Activated CD4-positive, alpha-beta T cell treated with anti-CD3 and anti-CD28 coated beads, Interleukin-2, amount 10 ng/mL, durations not matched to agents 24 days and 14 days (primary cell): Measurements from ENCODE around the gene SELENOT. TPM values are rescaled to one million over a fixed set of nuclear protein-coding genes. Genes with fewer than 3 reads are reported as not detected.

Source experiments
- DNase-seq: peaks from one replicate; pipeline ENCODE4 v3.0.0; 2022
- H3K27ac Mint-ChIP-seq: one replicate; pipeline ENCODE4 v1.8.0; 2022; ENCODE audit warnings: mild to moderate bottlenecking, mixed read lengths
- H3K27me3 Mint-ChIP-seq: one replicate; pipeline ENCODE4 v1.8.0; 2022; ENCODE audit warnings: mixed read lengths
- H3K36me3 Mint-ChIP-seq: one replicate; pipeline ENCODE4 v1.8.0; 2022; ENCODE audit warnings: low read depth, mild to moderate bottlenecking, mixed read lengths
- H3K4me1 Mint-ChIP-seq: one replicate; pipeline ENCODE4 v1.8.0; 2021; ENCODE audit warnings: mixed read lengths
- H3K4me3 Mint-ChIP-seq: one replicate; pipeline ENCODE4 v1.8.0; 2022; ENCODE audit warnings: mild to moderate bottlenecking, moderate library complexity, mixed read lengths
- H3K9me3 Mint-ChIP-seq: one replicate; pipeline ENCODE4 v1.8.0; 2021; ENCODE audit warnings: mixed read lengths
- intact Hi-C: fragments of 100-400 bp; cut with micrococcal nuclease; formaldehyde crosslinking; loops from one replicate; pipeline ENCODE4 v1.15.1; 2023
- total RNA-seq: library from RNA; stranded (reverse); gene quantifications from 2 replicates; pipeline ENCODE4 v1.2.3, GENCODE V29; 2022

The SELENOT gene, protein sequence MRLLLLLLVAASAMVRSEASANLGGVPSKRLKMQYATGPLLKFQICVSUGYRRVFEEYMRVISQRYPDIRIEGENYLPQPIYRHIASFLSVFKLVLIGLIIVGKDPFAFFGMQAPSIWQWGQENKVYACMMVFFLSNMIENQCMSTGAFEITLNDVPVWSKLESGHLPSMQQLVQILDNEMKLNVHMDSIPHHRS
- total RNA-seq = 127 and 135 TPM in 2 replicates

DNA sequence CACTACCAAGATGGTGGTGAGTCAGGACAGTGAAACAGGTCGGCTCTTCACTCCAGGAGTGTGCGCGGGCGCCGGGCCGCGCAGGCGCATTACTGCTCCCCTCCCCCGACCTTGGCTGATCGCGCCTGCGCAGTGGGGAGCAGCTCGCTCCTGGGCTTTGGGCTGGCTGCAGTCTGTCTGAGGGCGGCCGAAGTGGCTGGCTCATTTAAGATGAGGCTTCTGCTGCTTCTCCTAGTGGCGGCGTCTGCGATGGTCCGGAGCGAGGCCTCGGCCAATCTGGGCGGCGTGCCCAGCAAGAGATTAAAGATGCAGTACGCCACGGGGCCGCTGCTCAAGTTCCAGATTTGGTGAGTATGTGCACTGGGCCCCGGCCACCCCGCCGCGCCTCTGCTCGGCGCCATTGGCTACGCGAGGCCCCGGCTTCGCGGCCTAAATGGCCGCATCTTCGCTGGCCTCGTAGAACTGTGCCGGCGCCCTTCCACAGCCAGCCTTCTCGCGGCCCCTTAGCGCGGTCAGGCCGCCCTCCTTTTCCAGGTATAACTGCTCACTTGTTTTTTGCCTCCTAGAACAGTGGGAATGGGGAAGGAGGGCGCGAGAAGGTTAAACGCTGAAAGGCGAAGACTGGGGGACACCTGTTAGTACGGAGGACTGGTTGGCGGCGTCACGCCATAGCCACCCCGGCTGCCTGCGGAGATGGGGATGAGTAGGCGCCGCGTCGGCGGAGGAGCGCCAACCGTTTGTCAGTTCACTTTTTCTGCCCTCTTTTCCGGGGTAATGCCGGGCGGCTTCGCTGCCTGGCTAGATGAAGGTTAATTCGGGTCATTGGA, at the start of gene SELENOT:
Gene SELENOT, plus strand, starts transcription at position 169 of the 827 bp plus-strand sequence. Its CDS starts 42 bp downstream, at position 211.
- H3K4me3 Mint-ChIP-seq = peak within 1 kb of the TSS; percentile 98
- DNase-seq = peak; percentile 99
- peaks cover 41% of the 10 kb centered on the region for H3K36me3 Mint-ChIP-seq
- H3K4me1 Mint-ChIP-seq = peaks cover 50% of the 10 kb centered on the region
- intact Hi-C loops = loop anchor here (1.0 to 5.0 kb wide), 9 partner anchors 11 to 599 kb away; partner anchors contain the start of genes EIF2A, ERICH6, GPR171 and SERP1
- no peaks in the 10 kb centered on the region for H3K9me3 Mint-ChIP-seq
- H3K27me3 Mint-ChIP-seq = no peaks in the 10 kb centered on the region
- peak within 1 kb of the TSS; percentile 99 for H3K27ac Mint-ChIP-seq

GRCh38 chr3:150555859-150556436, 47.2 kb upstream of the SELENOT start:
- Mint-ChIP-seq H3K36me3 (peaks cover 48% of the 10 kb centered on the region), H3K4me1 (peaks cover 26% of the 10 kb centered on the region), H3K27me3 (no peaks in the 10 kb centered on the region), H3K9me3 (no peaks in the 10 kb centered on the region), H3K27ac (no peak overlapping the region), H3K4me3 (no peak overlapping the region)
- intact Hi-C loops = no loop called here
- DNase-seq = no peak

GRCh38 chr3:150556792-150557191, 46.3 kb upstream of the SELENOT start:
- no peak for DNase-seq
- Mint-ChIP-seq H3K27me3 (no peaks in the 10 kb centered on the region), H3K4me3 (no peak overlapping the region), H3K36me3 (peaks cover 47% of the 10 kb centered on the region), H3K27ac (no peak overlapping the region), H3K9me3 (no peaks in the 10 kb centered on the region), H3K4me1 (peaks cover 24% of the 10 kb centered on the region)
- intact Hi-C loops = no loop called here

DNA sequence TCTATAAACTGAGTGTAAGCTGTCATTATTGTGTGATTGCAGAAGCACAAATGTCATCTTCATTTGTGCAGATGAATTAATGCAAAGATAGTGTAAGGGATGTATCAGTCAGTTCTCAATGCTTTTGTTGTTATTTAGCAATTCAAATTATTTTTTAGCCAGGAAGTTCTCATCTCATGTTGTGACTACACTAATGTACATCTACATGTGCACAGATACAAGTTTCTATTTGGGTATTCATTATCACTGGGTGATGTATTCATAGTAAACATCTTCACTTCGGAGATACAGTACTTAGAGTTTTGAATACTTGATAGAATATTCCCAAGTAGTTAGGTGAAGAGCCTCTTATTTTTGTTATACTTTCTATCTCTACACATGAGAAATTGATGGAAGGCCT, 45.4 kb upstream of the SELENOT start:
- Mint-ChIP-seq H3K36me3 (peaks cover 49% of the 10 kb centered on the region), H3K27ac (no peak overlapping the region), H3K4me3 (no peak overlapping the region), H3K4me1 (peaks cover 22% of the 10 kb centered on the region), H3K9me3 (no peaks in the 10 kb centered on the region), H3K27me3 (no peaks in the 10 kb centered on the region)
- intact Hi-C loops = no loop called here
- DNase-seq = no peak

- Mint-ChIP-seq H3K27ac (no peak overlapping the region), H3K27me3 (no peaks in the 10 kb centered on the region), H3K4me3 (no peak overlapping the region), H3K4me1 (peaks cover 2% of the 10 kb centered on the region), H3K36me3 (peaks cover 47% of the 10 kb centered on the region), H3K9me3 (no peaks in the 10 kb centered on the region)
- DNase-seq = no peak
- intact Hi-C loops = no loop called here
Observed at GRCh38 chr3:150564243-150564642, 38.9 kb upstream of the SELENOT start.

DNA sequence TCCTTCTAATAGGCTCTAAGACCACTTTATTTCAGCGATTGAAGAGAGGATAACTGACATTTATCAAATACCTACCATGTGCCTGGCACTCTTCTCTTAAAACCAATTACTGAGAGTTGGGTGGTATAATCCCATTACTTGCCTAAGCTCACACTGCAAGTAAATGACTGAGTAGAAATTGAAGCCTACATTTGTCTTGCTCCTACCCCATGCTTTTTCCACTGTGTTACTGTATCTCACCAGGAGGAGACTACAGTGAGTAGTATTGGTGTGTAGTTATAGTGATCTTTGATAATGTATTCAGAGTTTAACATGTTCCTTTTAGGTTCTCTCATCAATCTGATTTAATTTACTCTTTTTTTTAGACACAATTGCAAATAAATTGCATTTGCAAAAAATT, 35.8 kb upstream of the SELENOT start:
- peaks cover 51% of the 10 kb centered on the region for H3K36me3 Mint-ChIP-seq
- H3K27me3 Mint-ChIP-seq = no peaks in the 10 kb centered on the region
- no peaks in the 10 kb centered on the region for H3K4me1 Mint-ChIP-seq
- H3K9me3 Mint-ChIP-seq = no peaks in the 10 kb centered on the region
- no peak overlapping the region for H3K27ac Mint-ChIP-seq
- no peak overlapping the region for H3K4me3 Mint-ChIP-seq
- intact Hi-C loops = no loop called here
- no peak for DNase-seq

GRCh38 chr3:150577855-150578254, 25.3 kb upstream of the SELENOT start:
- Mint-ChIP-seq H3K9me3 (no peaks in the 10 kb centered on the region), H3K27me3 (no peaks in the 10 kb centered on the region), H3K36me3 (peaks cover 51% of the 10 kb centered on the region), H3K4me3 (no peak overlapping the region), H3K4me1 (peaks cover 18% of the 10 kb centered on the region), H3K27ac (no peak overlapping the region)
- DNase-seq = no peak
- intact Hi-C loops = no loop called here

- intact Hi-C loops = no loop called here
- H3K4me3 Mint-ChIP-seq = no peak overlapping the region
- no peak overlapping the region for H3K27ac Mint-ChIP-seq
- peaks cover 21% of the 10 kb centered on the region for H3K4me1 Mint-ChIP-seq
- H3K9me3 Mint-ChIP-seq = no peaks in the 10 kb centered on the region
- peaks cover 55% of the 10 kb centered on the region for H3K36me3 Mint-ChIP-seq
- H3K27me3 Mint-ChIP-seq = no peaks in the 10 kb centered on the region
- DNase-seq = no peak
Observed at GRCh38 chr3:150581174-150581573, 21.9 kb upstream of the SELENOT start.

DNA sequence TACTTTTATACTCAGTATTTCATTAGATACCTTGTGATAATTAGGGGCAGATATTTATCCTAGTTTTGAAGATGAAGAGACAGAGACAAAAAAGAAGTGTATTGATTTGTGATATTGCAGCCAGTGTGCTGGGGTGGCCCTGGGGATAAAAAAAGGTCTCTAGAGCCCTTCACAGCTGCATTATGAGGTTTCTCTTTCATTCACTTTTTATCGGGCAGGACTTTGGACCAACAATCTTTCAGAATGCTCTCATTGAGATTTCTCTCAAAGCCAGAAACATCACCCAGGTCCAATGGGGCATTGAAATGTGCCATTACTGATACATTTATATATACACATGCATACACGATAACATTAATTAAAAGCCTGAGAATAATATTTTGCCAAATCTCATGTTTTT, 20.5 kb upstream of the SELENOT start:
- Mint-ChIP-seq H3K36me3 (peaks cover 47% of the 10 kb centered on the region), H3K9me3 (no peaks in the 10 kb centered on the region), H3K4me3 (no peak overlapping the region), H3K27me3 (no peaks in the 10 kb centered on the region), H3K4me1 (peaks cover 18% of the 10 kb centered on the region), H3K27ac (peak overlapping the region; percentile 78)
- DNase-seq = no peak
- intact Hi-C loops = loop anchor here (1.0 to 2.0 kb wide), 3 partner anchors 20 to 99 kb away; partner anchors contain the start of genes EIF2A, SELENOT and SERP1

DNA sequence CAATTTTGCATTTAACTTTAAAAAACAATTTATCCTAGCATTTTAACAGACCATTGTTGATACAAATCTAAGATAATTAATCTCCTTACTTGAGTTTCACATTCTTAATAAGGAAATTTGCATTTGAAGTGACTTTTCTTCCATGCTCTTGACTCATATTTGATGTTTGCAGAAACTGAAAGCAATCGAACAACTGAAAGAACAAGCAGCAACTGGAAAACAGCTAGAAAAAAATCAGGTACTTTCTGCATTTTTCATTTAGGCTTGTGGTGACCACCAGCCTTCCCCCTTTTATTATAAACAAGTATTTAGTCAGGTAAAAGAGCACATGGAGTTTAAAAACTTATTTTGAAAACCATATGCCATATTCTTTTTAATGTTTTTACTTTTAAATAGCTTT, 20.1 kb upstream of the SELENOT start:
- H3K4me3 Mint-ChIP-seq = peak overlapping the region; percentile 8
- H3K36me3 Mint-ChIP-seq = peaks cover 44% of the 10 kb centered on the region

DNA sequence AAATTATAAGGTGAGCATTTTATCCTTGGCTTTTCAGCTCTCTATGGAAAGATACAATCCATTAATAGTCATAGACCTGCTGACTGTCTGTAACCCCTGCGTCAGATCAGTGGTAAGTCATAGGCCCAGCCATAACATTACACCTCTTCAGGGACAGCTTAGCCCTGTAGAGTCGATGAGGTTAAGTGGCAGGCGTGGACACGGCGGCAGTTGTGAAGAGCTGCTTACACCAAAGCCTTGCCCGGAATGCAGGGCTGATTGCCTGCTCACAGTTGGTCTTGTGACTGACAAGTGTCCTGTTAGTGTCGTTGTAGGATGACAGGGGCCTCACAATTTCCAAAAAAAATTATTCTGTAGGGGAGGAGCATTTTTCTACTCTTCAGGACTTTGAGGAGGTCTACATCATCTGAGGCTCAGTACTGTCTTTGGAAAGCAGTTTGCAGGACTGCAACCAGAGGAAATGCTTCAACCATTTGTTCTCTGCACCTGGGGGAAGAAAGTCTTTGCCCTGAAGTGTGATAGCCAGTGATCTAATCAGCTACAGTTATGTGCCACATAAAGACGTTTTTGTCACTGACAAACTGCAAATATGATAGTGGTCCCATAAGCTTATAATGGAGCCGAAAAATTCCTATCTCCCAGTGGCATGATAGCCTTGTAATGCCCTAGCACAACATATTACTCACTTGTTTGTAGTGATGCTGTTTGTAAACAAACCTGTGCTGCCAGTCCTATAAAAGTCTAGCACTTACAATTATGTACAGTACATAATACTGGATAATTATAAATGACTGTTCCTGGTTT, 14.9 kb upstream of the SELENOT start:
- H3K4me3 Mint-ChIP-seq = no peak overlapping the region
- H3K9me3 Mint-ChIP-seq = no peaks in the 10 kb centered on the region
- peaks cover 17% of the 10 kb centered on the region for H3K4me1 Mint-ChIP-seq
- intact Hi-C loops = no loop called here
- peaks cover 23% of the 10 kb centered on the region for H3K36me3 Mint-ChIP-seq
- no peaks in the 10 kb centered on the region for H3K27me3 Mint-ChIP-seq
- H3K27ac Mint-ChIP-seq = no peak overlapping the region
- DNase-seq = no peak

More for the DNA sequence above, 20.1 kb upstream of the SELENOT start:
- Mint-ChIP-seq H3K27ac (peak overlapping the region; percentile 78), H3K9me3 (no peaks in the 10 kb centered on the region), H3K4me1 (peaks cover 15% of the 10 kb centered on the region), H3K27me3 (no peaks in the 10 kb centered on the region)
- no peak for DNase-seq
- intact Hi-C loops = loop anchor here (1.0 to 2.0 kb wide), 3 partner anchors 20 to 98 kb away; partner anchors contain the start of genes EIF2A, SELENOT and SERP1

DNA sequence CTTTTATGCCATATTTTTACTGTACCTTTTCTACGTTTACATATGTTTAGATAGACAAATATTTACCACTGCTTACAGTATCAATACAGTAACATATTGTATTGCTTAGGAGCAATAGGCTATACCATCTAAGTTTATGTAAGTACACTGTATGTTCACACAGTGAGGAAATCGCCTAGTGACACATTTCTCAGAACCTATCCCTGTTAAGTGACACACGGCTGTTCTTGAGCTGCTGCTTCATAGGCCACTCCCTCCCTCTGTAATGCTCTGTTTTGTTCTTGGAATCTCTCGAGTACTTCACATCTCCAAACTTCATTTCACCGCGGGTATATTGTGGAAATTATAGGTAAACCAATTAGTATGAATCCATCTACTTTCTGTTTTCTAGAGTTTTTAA, 13.4 kb upstream of the SELENOT start:
- Mint-ChIP-seq H3K4me1 (peaks cover 17% of the 10 kb centered on the region), H3K27ac (no peak overlapping the region), H3K4me3 (no peak overlapping the region), H3K36me3 (peaks cover 20% of the 10 kb centered on the region), H3K27me3 (no peaks in the 10 kb centered on the region), H3K9me3 (no peaks in the 10 kb centered on the region)
- intact Hi-C loops = no loop called here
- DNase-seq = no peak

DNA sequence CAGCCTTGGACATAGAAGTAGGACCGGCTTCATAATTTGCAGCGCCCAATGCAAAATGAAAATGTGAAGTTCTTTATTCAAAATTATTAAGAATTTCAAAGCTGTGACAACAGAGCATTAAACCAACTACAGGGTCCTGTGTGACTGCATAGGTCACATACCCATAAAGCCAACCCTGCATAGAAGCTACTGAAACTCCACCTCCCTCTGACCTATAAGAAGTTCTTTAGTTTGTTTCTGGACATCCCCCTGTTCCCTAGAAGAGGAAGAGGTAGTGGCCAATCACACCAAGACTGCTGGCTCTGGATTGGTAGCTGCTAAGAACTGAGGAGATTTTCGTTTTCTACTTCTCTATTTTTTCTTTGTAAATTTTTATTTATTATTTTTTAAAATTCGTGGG, 9.0 kb upstream of the SELENOT start:
- intact Hi-C loops = no loop called here
- Mint-ChIP-seq H3K4me1 (peaks cover 13% of the 10 kb centered on the region), H3K9me3 (no peaks in the 10 kb centered on the region)

More for the DNA sequence above, 9.0 kb upstream of the SELENOT start:
- no peak for DNase-seq
- Mint-ChIP-seq H3K36me3 (peaks cover 9% of the 10 kb centered on the region), H3K27ac (no peak overlapping the region), H3K4me3 (no peak overlapping the region), H3K27me3 (no peaks in the 10 kb centered on the region)
